Activated CD8-positive, alpha-beta memory T cell treated with anti-CD3 and anti-CD28 coated beads for 1 hour (primary cell): ENCODE results near the gene GRAP2.
"Not testable (repeated sequence)": the region's sequence is repeated elsewhere in the genome, so short reads cannot be mapped to it uniquely, and the experiment has no call there.

Source experiments
- DNase-seq, 2 donors: peaks; one replicate each; pipeline ENCODE4 v3.0.0-alpha.2; 2020; ENCODE audit warnings: low read depth in 1 of 2; ENCODE audit errors: extremely low read depth in 1 of 2

Gene GRAP2

DNA sequence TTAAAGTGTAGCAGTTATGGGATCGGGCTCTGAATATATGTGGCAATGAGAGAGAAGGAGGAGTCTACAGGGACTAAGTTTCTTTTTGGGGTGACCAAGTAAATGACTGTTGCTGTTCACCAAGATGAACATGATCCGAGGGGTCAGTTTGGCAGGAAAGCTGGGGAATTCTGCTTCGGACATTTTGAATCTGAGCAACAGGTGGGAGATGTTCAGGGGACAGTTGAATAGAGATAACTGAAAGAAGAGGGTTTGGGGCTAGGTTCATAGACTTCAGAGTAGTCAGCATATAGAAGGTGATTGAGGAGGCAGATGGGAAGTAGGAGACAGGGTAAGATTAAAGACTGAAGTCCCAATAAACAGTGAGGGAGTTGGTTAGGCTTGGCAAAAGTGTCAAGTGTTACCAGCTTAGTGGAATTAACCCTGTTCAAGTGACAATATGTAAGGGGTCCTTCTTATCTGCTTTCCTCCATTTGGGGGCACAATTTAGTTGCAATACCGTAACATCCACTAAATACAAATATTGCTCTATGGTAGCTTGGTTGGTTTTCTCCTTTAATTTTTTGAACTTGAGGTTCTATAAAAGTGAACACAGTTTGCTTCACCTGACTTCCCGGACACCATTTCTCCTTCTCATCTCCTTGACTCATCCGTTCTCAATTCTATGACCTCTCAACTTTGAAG, 4.4 kb upstream of the GRAP2 start:
- no peak for DNase-seq

DNA sequence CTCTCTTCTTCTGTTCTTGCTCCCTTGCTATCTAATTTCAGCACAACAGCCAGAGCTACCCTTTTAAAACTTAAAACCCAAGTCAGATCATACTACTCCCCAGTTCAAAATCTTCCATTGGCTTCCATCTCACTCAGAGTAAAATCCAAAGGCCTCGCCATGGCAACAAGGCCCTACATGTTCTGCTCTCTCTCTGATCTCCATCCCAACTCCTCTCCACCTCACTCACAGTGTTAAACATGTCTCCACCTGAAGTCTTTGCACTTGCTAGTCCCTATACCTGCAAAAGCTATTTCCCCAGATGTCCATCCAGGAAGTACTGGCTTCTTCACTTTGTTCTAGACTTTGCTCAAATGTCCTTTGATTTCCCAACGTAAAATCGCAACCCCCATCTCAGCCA, 3.0 kb upstream of the GRAP2 start:
- no peak for DNase-seq

DNA sequence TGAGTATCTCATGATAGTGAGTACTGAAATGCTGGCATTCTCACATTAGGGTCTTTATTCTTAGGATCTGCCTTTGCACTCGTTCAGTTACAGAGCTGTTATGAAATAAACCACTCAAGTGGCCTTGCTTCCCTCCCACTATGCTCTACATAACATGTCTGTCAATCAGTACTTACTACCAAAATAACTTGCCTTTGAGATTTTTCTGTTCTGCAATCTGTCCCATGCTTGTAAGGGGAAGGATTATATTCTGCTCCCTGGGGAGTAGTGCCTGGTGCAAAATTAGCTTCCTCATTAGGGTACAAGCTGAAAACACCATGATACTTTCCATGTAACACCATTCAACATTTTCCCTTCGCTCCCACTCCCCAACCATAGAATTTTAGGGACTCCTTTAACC, 1.9 kb upstream of the GRAP2 start:
- no peak for DNase-seq

DNA sequence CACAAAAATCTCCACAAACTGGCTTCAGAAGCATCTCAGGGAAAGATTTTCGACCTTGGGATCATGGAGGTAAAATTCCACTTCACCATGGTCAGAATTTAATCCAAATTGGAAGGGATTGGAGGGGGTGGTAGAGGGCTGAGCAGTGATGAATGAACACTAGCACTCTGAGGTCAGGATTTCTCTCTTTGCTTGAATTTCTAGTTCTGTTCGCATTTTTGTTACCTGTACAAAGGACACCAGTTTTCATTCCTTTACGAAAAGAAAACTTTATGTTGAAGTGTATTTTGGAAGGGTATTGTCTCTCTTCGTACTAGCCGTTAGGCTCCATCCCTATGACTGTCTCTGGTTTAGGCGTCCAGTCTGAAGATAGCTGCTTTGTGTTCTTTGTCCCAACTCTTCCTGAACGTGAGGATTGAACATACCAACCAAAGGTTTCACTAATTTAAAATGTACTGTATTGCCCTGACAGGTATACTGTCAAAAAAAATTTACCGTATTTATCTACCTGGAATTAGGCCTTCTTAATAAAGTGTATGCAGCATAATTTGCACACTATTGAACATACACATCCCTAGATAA, 772 bp downstream of the GRAP2 start:
- no peak for DNase-seq

DNA sequence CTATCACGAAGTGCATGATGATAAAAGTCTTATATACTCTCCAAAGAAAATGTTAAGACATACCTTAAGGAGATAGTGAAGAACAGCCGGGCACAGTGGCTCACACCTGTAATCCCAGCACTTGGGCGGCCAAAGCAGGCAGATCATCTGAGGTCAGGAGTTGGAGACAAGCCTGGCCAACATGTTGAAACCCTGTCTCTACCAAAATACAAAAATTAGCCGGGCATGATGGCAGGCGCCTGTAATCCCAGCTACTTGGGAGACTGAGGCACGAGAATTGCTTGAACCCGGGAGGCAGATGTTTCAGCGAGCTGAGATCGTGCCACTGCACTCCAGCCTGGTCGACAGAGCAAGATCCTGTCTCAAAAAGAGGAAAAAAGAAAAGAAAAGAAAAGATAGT, 3.1 kb downstream of the GRAP2 start:
- DNase-seq, result not testable (repeated sequence)

DNA sequence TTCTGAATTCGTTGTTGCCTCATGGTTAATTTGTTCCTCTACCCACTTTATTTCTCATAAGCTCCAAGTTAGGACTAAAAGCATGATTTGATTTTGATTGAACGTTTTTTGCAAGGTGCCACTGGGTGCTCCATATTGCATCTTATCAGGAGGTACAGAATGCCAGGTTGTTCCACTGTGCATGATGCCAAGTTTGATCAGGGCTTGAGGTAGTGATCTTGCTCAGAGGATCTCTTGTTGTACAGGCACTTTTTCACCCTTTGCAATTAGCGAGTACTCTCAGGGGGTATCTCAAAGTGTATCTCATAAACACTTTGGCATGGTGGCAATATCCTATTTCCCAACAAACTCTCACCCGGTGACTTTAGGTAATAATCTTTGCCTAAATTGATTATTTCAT, 4.0 kb downstream of the GRAP2 start:
- DNase-seq, result no peak

DNA sequence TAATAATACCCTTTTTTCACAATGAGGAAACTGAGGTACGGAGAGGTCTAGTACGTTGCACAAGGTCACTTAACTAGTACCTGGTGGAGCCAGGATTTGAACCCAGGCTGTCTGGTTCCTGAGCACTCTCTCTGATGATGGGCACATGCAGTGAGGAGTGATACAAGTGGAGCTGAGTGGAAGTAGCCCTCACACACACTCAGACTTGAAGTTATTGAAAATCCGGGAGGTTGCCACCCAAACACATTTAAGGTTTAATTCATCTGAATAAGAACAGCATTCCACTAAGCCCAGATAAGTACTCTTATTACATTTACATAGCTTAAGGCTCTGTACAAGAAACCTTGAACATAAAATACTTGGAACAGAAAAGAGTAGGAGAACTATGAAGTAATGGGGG, 4.8 kb downstream of the GRAP2 start:
- DNase-seq, result no peak

DNA sequence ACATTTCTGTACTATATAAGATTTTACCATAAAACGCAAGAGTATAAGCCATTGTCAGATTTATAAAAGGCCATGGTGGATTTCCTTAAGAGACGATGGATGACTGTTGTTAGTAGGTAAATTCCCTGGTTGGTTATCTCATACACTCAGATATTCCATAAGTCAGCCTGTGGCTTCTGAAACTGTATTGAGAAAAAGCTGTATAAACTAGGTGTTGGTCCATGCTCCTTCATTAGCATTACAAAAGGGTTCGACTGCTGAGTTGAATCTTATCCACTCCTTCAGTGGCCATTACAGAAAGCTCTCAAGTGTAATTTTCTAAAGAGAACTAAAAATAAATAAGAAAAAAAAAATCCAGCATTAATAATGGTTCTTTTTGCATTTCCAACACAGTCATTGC, 5.3 kb downstream of the GRAP2 start:
- no peak for DNase-seq

DNA sequence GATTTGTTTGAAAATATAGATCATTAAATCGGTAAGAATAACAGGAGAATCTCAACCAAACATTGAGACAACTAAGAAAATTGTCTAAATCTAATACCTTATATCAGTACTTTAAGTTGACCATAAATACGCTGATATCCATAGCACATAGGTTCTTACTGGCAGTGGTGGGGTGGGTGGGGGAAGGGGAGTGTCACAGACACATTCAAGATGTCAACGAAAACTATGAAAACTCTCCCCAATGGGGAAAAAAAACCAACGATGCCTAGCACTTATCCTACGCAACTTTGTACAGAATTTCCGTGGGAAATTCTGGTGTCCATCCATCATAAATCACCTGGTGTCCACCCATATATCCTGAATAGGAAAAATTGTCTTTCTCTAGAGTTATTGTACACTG, 6.2 kb downstream of the GRAP2 start:
- no peak for DNase-seq

DNA sequence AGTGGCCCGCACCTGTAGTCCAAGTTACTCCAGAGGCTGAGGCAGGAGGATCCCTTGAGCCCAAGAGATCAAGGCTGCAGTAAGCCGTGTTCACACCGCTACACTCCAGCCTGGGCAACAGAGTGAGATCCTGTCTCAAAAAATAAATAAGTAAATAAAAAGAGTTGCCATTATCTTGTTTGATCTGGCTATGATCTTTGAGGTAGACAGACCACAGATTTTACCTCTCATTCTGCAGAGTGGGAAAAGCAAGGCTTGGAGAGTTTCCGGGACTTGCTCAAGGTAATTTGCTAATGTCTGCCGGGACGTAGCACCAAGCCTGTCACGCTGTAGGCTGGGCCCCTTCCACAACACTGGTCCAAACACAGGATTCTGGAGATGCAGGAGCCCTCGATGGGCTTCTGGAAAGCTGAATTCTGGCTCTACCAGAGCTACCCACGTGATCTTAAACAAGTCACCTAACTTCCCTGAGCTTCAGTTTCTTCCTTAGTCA, 6.8 kb downstream of the GRAP2 start:
- no peak for DNase-seq

DNA sequence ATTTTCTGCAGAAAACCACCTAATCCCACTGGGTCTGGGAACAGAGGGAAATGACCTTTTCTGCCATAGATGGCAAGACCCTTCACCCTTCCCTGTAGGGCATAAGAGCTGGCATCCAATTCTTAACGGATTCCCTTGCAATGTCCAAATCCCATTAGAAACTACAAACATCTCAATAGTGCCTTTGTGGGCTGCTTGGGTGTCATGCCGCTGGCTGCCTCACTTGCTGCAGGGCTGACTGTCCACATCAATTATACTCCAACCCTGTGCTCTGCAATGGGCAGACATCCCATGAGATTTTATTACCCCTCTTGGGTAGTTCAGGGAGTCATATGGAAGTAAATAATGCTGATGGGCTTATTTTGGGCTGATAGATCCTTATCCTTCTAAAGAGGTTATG, 7.3 kb downstream of the GRAP2 start:
- no peak for DNase-seq

DNA sequence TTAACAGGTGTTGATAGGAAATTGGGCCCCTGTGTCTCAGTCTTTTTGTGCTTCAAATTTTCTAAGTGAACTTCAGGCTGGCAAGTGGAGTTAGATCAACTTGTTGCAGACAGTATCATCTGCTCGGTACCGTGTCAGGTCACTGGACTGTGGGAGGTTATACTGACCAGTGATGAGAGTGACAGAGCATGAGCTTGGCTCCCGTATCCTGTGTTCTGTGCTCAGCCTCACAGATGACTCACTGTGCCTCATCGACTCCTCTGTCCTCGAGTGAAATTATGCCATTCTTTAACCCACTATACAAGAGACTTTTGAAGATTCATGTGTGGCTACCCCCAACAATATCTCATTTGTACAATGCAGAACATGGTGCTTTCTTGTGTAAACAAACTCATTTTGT, 7.9 kb downstream of the GRAP2 start:
- no peak for DNase-seq

DNA sequence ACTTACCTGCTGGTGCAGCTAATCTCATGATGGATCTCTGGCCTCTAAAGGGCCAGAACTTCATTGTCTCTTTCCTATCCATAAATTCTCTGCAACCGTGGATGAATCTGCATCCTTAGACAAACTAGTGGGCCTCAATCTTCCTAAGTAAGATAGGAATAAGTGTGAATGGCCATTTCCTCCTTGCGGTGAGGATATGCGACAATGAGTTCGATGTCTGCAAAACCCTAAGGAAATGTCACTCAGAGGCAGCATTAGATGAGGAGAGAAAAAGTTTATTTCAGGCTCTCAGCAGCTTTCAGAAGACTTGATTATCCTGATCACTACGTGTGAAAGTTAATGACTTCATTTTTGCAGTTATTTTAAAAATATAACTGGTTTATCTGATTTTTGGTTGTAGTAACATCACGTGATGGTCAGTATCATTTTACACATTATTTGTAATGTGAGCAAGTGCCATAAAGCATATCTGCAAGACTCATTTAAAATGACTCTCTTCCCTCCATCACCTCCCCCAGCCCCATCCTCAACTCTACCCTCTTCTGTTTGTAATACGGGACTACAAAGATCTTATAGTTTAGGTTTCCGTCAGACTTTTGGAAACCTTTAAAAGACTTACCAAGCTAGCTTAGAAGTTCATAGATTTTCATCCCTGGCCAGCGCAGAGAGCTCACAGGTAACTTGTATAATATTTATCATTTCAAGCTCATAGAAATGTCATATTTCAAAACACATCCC, 10.2 kb downstream of the GRAP2 start:
- no peak for DNase-seq

DNA sequence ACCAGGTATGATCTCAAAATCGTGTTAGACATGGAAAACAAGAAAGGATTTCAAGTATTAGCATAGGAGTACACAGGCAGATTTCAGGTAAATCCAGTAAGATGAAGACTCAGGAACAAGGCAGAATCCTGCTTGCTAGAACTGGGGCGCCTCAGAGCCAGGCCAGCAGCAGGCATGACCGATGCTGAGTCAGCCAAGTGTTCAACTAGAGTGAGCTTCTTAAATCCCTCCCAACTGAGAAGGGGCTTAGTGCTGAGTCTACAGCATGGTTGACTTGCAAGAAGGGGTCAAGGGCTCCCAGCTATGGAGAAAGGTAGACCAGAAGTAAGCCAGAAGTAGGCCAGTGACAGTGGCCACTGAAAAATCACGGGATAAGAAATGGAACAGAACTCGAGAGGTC, 12.4 kb downstream of the GRAP2 start:
- no peak for DNase-seq

DNA sequence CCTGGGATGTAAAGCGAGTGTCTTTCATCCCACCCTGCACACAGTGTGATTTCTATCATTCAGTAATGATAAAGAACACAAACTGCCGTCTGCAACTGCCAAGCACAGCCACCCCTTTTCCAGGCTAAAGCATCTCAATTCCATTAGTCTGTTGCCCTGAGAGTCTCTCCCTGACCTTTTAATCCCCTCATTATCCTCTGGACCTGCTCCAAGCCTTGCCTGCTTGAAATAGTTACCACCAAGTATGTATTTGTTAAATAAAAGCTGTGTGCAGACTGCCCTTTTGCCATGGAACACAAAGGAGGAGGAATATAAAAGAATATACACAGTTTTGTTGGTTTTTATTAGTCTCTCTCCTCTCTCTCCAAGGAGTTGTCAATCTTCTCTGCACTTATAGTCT, 13.0 kb downstream of the GRAP2 start:
- no peak for DNase-seq

DNA sequence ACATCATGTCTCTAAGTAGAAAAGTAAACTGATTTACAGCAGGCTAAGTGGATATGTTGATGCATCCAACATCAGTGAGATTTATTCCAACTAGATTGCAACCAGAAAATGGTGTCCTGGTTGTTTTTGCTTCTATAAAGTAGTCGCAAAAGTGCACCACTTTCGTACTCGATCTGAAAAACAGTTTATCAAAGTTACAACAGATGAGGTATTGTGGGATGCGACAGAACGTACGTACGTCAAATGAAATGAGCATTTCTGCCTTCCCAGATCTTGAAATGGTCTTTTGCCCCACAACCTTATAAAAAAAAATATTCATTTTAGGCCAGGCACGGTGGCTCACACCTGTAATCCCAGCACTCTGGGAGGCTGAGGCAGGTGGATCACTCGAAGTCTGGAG, 13.7 kb downstream of the GRAP2 start:
- DNase-seq, result no peak

DNA sequence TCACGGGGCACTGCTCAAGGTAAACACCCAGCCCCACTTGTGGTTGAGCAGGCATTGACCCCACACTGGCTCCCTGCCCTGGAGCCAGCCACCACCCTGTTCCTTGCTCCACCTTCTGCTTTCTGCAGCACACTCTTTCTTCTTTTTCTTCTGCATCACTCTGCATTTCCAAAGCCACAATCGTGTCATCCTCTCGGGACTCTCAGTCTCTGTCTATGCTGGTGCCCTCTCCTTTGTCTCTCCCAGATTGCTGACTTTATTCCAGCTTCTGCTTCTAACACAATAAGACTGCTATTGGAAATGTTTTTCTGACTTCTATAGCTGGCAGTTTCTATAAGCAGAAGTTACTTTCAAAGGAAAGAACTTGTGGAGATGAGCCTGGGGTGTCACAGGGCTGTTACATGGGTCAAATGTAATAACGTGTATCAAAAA, 14.4 kb downstream of the GRAP2 start:
- DNase-seq, result no peak

DNA sequence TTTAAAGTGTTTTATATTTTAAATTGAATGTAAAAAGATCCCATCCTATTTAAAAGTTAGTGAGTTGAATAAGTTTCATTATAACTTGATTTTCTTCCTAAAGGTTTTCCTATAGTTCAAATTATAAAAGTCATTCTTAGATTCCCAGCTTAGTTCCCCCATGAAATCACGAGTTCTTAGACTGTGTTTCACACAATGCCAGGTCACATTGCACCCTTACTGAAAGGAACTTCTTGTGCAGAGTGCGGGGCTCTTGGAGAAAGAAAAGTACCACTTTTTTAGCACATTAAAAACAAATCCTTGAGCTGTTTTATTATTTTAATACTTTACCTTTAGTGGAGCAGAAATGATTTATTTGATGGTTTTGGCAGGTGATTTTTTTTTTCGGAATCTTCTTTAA, 15.6 kb downstream of the GRAP2 start:
- no peak for DNase-seq

DNA sequence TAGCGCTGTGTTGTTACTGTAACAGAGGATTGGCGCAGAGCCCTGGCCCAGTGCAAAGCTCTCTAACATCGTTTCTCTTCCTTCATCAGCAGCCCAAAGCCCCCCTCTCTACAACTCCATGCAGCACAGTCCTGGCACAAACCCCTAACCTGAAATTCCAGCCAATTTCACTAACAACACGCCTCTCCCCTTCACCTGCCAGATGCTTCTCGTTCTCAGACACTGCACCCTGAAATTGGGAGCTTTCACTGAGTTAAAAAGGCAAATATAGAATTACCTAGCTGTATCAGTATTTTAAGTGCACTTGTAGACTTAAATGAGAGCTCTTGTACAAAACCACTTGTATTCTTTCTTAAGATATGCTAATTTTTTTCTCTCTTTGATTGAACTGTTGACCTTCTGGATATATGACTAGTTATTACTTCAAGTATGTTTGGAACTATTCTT, 16.3 kb downstream of the GRAP2 start:
- no peak for DNase-seq

DNA sequence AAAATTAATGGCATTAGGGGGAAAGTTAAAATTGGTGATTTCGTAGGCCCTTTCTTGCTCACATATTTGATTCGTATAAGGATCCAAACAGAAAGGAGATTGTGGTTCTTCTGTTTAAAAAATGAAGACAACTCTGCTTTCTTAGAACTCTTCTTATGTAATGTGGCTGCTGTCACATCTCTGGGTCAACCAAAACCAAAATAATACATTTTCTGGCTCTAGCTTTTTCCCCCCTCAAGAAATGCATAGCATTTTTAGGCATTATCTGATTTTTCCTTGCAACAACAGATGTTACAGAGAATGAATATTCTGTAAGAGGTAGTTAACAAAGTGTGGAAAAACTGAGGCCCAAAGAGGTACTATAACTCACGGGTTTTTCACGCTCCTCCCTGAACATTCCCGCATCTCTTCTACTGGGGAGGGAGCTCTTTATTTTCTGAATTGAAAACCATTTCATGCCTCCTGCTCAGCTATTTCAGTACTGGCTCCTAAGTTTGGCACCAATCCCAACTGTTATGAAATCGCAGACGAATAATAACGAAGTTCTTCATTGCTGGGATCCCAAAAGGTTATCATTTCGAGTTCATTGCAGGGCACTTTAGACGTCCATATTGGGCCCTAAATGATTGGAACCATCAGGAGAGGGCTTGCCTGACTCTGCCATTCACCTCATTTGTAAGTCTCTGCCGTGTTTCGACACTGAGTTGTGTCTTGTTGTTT, 17.1 kb downstream of the GRAP2 start:
- no peak for DNase-seq

DNA sequence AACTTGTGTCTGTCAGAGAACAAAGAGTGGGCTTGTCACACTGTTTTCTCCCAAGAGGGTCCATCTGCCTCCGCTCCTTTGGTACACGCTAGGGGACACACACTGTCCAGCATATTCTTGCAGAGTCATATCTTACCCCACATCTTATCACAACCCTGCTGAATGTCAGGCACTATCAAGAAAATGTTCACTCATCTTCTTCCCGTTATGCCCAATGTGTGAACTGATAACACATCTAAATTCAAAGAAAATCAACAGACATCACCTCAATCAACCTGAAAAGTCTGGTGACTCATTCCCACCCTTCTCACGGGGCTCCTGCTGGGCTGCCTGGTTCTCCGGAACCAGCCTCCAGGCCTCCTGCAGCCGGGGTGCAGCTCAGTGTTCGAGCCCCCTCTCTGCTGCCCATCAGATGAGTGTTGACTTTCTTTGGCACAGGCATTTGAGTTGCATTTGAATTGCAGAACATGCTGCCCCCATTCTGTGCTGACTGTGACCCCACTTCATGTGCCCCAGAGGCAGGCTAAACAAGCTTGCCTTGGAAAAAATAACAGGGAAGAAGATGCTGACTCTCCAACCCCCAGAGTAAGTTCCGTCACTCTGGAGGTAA, 19.4 kb downstream of the GRAP2 start:
- DNase-seq, result no peak
